GM06990 (cell line): ENCODE results near the gene UBE3C.
"Not testable (repeated sequence)": the region's sequence is repeated elsewhere in the genome, so short reads cannot be mapped to it uniquely, and the experiment has no call there.

Experiments used
- DNase-seq: peaks from one replicate; pipeline ENCODE4 v3.0.0-alpha.2; 2011; ENCODE audit not compliant: insufficient read length; ENCODE audit errors: extremely low read depth
- H3K27me3 ChIP-seq: replicated peaks from 2 replicates; pipeline ENCODE4 v1.6.0; 2011; ENCODE audit warnings: low read length; ENCODE audit not compliant: control insufficient read depth, insufficient read depth
- H3K36me3 ChIP-seq: 2 replicates; pipeline ENCODE4 v1.5.1; 2011; ENCODE audit warnings: low read length; ENCODE audit not compliant: control insufficient read depth, insufficient read depth
- H3K4me3 ChIP-seq: replicated peaks from 2 replicates; pipeline ENCODE4 v1.5.1; 2011; ENCODE audit warnings: low read depth, mild to moderate bottlenecking, control low read depth, low read length
- CTCF ChIP-seq: IDR thresholded peaks from 2 replicates; pipeline ENCODE4 v1.5.1; 2011; ENCODE audit warnings: low read length, control low read depth, mild to moderate bottlenecking, inconsistent platforms; ENCODE audit not compliant: insufficient read depth, poor library complexity, severe bottlenecking

The UBE3C gene

GRCh38 chr7:157125376-157126223 lies 13.1 kb upstream of the UBE3C start:
- Histone ChIP-seq H3K27me3 (no peaks in the 10 kb centered on the region; the same call in 1 of the 2 replicates), H3K4me3 (no peak overlapping the region), H3K36me3 (no peaks in the 10 kb centered on the region)
- no peak for DNase-seq
- TF ChIP-seq CTCF: no peak

- DNase-seq: no peak
- Histone ChIP-seq H3K27me3 (no peaks in the 10 kb centered on the region; the same call in 1 of the 2 replicates), H3K36me3 (no peaks in the 10 kb centered on the region), H3K4me3 (no peak overlapping the region)
- no peak for TF ChIP-seq CTCF
Observed at GRCh38 chr7:157126921-157127320, 11.8 kb upstream of the UBE3C start.

GRCh38 chr7:157129200-157129599 lies 9.5 kb upstream of the UBE3C start:
- Histone ChIP-seq H3K36me3 (no peaks in the 10 kb centered on the region), H3K27me3 (no peaks in the 10 kb centered on the region; the same call in 1 of the 2 replicates), H3K4me3 (no peak overlapping the region)
- DNase-seq: no peak
- TF ChIP-seq CTCF: no peak

GRCh38 chr7:157129907-157130460 lies 8.7 kb upstream of the UBE3C start:
- DNase-seq: no peak
- H3K36me3 ChIP-seq: no peaks in the 10 kb centered on the region
- TF ChIP-seq CTCF: no peak
- H3K4me3 ChIP-seq: no peak overlapping the region
- no peaks in the 10 kb centered on the region; the same call in 1 of the 2 replicates for H3K27me3 ChIP-seq

GRCh38 chr7:157130849-157131248 lies 7.9 kb upstream of the UBE3C start:
- DNase-seq, H3K4me3 ChIP-seq, H3K36me3 ChIP-seq, H3K27me3 ChIP-seq: not testable (repeated sequence)

GRCh38 chr7:157132796-157133195 lies 5.9 kb upstream of the UBE3C start:
- Histone ChIP-seq H3K27me3 (no peaks in the 10 kb centered on the region), H3K4me3 (no peak overlapping the region), H3K36me3 (no peaks in the 10 kb centered on the region)
- DNase-seq: no peak
- no peak for TF ChIP-seq CTCF
